HepG2 (cell line): ENCODE measurements around the gene FOXRED2. TPM values are rescaled to one million over a fixed set of nuclear protein-coding genes. Genes with fewer than 3 reads are reported as not detected.

Experiments used
- CREB1 ChIP-seq, 2 experiments: fragments of 450-650 bp in 1 of 2; IDR thresholded peaks; 2 replicates each; pipeline ENCODE4 v1.6.1; 2016 to 2017; ENCODE audit warnings: control low read depth in 1 of 2, mild to moderate bottlenecking in 1 of 2, missing compliant biosample characterization in 1 of 2, missing genetic modification characterization in 1 of 2
- CREM ChIP-seq, 2 experiments: sonication (generic) in 1 of 2; formaldehyde crosslinking in 1 of 2; IDR thresholded peaks; 2 replicates each; pipeline versions ENCODE4 v1.4.0 to v1.6.1; 2016 to 2020; ENCODE audit warnings: antibody characterized with exemption in 1 of 2, mild to moderate bottlenecking in 1 of 2, missing genetic modification reagents in 1 of 2
- IRF9 ChIP-seq: sonication (generic); formaldehyde crosslinking; IDR thresholded peaks from 2 replicates; pipeline ENCODE4 v1.8.0; 2022; ENCODE audit warnings: missing genetic modification reagents, mild to moderate bottlenecking, borderline replicate concordance
- ISL2 ChIP-seq: sonication (generic); formaldehyde crosslinking; IDR thresholded peaks from 2 replicates; pipeline ENCODE4 v1.5.0; 2020; ENCODE audit warnings: missing genetic modification reagents
- KDM1A ChIP-seq: IDR thresholded peaks from 2 replicates; pipeline ENCODE4 v1.6.1; 2016; ENCODE audit warnings: missing compliant biosample characterization
- PRDM15 ChIP-seq: sonication (generic); formaldehyde crosslinking; IDR thresholded peaks from 2 replicates; pipeline ENCODE4 v1.4.0; 2020; ENCODE audit warnings: missing genetic modification reagents
- WIZ ChIP-seq: sonication (generic); formaldehyde crosslinking; IDR thresholded peaks from 2 replicates; pipeline ENCODE4 v1.5.1; 2020; ENCODE audit warnings: mild to moderate bottlenecking, missing genetic modification reagents
- ZNF646 ChIP-seq: sonication (generic); formaldehyde crosslinking; IDR thresholded peaks from 2 replicates; pipeline ENCODE4 v1.9.0; 2021; ENCODE audit warnings: mild to moderate bottlenecking, missing genetic modification reagents
- ZNF790 ChIP-seq: sonication (generic); formaldehyde crosslinking; IDR thresholded peaks from 2 replicates; pipeline ENCODE4 v1.8.0; 2022; ENCODE audit warnings: missing genetic modification reagents, mild to moderate bottlenecking, borderline replicate concordance
- ZNF850 ChIP-seq: sonication (generic); formaldehyde crosslinking; conservative IDR thresholded peaks from 2 replicates; pipeline ENCODE4 v1.9.0; 2021; ENCODE audit warnings: mild to moderate bottlenecking, missing genetic modification reagents
- polyA plus RNA-seq, 8 experiments: library from polyadenylated mRNA; depleted of rRNA in 3 of 8; stranded (reverse) in 7 of 8; unstranded in 1 of 8; fragments of >200 nt; fragmentation: Illumina TruSeq in 4 of 8; extraction: Trizol in 4 of 8; gene quantifications; 2 replicates each; pipeline versions ENCODE4 v1.2.1 to v1.2.3, GENCODE V29; 2011 to 2016; ENCODE audit warnings: low read depth in 4 of 8, missing spikeins in 1 of 8, mixed read lengths in 1 of 8; ENCODE audit not compliant: insufficient read depth in 1 of 8
- total RNA-seq, 5 experiments: library from RNA; depleted of rRNA; stranded (reverse); fragments of >200 nt; fragmentation: Illumina TruSeq; extraction: Trizol; gene quantifications; 2 replicates each; pipeline ENCODE4 v1.2.3, GENCODE V29; 2016; ENCODE audit warnings: low read depth in 1 of 5

FOXRED2 gene
- total and polyA plus RNA-seq, 2 of the 13 experiments (the other 11 are each of a cell fraction or from before 2014, with no cell fraction given): 9.3 to 28.1 TPM

- TF ChIP-seq PRDM15 (CRISPR knock-in tag) (0 out of 2 replicates have a peak, but pooled peaks have one; percentile 30), KDM1A (CRISPR knock-in tag) (no peak), IRF9 (CRISPR knock-in tag) (peak; percentile 78; the same call in 1 of the 2 replicates), ZNF790 (CRISPR knock-in tag) (0 out of 2 replicates have a peak, but pooled peaks have one; percentile 66), CREM (IDR thresholded peaks at IDR 0.05) (peak; percentile 96), CREM (CRISPR knock-in tag; IDR thresholded peaks at IDR 0.05) (no peak), ZNF646 (CRISPR knock-in tag) (no peak), ISL2 (peak; percentile 73), ZNF850 (CRISPR knock-in tag) (no peak), CREB1 (IDR thresholded peaks at IDR 0.05) (peak; percentile 79), CREB1 (CRISPR knock-in tag; IDR thresholded peaks at IDR 0.05) (peak; percentile 91), WIZ (0 out of 2 replicates have a peak, but pooled peaks have one; percentile 26)
These were observed 22.2 kb upstream of the FOXRED2 start, which contains the start of gene EIF3D (continued) for GRCh38 chr22:36528795-36529751.
